ENCODE results near the gene DPY19L1.

DNA sequence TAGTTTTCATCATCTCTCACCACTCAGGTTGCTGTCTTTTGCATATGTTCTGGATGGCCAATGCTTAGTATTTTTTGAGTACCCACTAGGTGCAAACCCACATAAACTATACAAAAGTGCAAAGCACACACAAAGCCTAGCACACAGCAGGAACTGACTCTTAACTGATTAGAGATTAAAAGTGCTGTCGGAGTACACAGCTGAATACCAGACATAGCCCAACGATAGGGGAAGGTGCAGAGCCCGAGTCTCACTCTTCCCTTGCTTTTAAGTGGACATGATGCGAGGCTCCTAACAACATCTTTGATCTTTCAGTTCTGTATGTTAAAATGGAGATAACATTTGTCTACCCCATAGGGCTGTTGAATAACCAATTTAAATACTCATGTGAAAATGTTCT, 90.8 kb downstream of the DPY19L1 start:
- TF ChIP-seq, protein P1, sequence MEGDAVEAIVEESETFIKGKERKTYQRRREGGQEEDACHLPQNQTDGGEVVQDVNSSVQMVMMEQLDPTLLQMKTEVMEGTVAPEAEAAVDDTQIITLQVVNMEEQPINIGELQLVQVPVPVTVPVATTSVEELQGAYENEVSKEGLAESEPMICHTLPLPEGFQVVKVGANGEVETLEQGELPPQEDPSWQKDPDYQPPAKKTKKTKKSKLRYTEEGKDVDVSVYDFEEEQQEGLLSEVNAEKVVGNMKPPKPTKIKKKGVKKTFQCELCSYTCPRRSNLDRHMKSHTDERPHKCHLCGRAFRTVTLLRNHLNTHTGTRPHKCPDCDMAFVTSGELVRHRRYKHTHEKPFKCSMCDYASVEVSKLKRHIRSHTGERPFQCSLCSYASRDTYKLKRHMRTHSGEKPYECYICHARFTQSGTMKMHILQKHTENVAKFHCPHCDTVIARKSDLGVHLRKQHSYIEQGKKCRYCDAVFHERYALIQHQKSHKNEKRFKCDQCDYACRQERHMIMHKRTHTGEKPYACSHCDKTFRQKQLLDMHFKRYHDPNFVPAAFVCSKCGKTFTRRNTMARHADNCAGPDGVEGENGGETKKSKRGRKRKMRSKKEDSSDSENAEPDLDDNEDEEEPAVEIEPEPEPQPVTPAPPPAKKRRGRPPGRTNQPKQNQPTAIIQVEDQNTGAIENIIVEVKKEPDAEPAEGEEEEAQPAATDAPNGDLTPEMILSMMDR (IDR thresholded peaks at IDR 0.05 in 4 of 5, conservative IDR thresholded peaks at IDR 0.05 in 1 of 5): no peak
- no peak for TF ChIP-seq POLR2A (IDR thresholded peaks at IDR 0.05)
